Limb (tissue), 2 donors: ENCODE measurements around the gene DCUN1D1.
"Not testable (repeated sequence)": the region's sequence is repeated elsewhere in the genome, so short reads cannot be mapped to it uniquely, and the experiment has no call there.

ENCODE experiments used
- DNase-seq, 2 donors: peaks; one replicate each; pipeline ENCODE4 v3.0.0-alpha.2; 2016; ENCODE audit errors: extremely low spot score in 2 of 2

Gene DCUN1D1

DNA sequence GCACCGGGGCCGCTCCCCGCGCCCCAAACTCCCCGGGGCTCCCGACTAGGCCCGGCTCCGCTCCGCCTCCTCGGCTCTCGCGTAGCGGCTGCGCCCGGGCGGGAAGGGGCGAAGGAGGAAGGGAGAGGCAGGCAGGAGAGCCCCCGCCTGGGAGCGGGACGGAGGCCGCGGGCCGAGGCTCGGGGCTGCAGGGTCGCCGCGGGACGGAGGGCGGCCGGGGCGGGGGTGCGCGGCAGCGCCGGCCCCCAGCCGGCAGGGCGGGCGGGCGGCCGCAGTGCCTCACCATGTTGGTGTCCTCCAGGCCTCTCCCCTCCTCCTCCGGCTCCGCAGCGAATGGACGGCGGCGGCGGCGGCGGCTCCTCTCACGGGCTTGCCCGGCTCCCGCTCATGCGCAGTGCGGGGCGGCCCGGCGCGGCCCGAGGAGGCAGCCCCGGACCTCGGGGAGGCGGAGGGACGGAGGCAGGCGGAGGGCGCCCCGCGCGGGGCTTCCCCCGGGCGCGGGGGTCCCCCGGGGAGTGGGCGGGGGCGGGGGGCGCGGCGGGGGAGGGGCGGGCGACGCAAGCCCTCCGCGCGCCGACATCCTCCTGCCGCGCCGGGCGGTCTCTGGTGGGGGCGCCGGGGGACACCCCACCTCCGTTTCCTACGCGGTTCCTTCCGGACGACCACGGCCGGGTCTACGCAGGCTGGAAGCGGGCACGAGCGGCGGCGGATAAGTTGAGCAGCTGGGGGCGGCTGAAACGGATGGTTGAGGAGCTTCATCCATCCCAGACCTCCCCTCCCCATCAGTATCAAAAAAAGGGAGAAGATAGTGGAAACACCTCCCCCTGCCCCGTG lies at the start of gene DCUN1D1:
DCUN1D1 (minus strand) TSS at position 335 of the 834 bp plus-strand sequence; CDS start at position 286, 49 bp downstream.
- peak; percentile 86 to 94 for DNase-seq

DNA sequence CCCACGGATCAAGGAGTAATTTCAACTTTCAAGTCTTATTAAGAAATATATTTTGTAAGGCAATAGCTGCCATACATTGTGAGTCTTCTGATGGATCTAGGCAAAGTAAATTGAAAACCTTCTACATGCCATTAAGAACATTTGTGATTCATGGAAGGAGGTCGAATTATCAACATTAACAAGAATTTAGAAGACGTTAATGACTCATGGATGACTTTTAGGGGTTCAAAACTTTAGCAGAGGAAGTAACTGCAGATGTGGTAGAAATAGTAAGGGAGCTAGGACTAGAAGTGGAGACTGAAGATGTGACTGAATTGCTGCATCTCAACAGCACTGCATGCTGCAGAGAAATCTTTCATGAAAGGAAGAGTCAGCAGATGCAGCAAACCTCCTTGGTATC lies 48.1 kb upstream of the DCUN1D1 start:
- DNase-seq: no peak

DNA sequence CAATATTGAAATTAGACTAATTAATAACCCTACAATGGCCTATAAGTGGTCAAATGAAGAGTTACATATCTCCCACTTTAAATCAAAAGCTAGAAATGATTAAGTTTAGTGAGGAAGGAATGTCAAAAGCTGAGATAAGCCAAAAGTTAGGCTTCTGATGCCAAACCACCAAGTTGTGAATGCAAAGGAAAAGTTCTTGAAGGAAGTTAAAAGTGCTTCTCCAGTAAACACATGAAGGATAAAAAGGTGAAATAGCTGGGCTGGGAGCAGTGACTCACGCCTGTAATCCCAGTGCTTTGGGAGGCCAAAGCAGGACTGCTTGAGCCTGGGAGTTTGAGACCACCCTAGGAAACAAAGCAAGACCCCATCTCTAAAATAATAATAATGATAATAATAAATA lies 46.9 kb upstream of the DCUN1D1 start:
- no peak for DNase-seq

DNA sequence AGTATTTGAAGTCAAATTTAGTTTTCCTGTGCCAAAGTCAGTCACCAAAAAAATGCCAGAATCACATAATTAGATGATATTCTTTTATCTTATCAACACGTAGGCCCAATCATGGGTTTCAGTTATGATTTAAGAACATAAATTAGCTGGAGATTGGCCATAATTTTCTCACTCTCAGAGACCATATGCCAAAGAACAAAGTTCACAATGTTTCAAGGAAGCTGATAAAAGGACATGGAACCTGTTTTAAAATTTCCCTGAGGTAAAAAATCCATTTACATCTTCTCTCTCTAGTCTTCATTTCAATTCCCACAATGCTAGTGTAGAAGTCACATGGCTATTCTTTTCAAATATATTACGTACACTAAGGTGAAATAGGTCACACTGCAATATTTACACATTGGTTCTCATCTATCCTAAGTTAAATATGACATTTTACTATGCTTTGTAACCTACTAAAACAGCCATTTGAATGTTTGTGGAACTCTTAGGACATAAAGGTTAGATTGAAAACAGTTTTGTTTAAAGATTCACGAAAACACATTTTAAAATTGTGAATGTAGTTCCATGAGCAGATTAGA lies 42.7 kb upstream of the DCUN1D1 start:
- no peak for DNase-seq

DNA sequence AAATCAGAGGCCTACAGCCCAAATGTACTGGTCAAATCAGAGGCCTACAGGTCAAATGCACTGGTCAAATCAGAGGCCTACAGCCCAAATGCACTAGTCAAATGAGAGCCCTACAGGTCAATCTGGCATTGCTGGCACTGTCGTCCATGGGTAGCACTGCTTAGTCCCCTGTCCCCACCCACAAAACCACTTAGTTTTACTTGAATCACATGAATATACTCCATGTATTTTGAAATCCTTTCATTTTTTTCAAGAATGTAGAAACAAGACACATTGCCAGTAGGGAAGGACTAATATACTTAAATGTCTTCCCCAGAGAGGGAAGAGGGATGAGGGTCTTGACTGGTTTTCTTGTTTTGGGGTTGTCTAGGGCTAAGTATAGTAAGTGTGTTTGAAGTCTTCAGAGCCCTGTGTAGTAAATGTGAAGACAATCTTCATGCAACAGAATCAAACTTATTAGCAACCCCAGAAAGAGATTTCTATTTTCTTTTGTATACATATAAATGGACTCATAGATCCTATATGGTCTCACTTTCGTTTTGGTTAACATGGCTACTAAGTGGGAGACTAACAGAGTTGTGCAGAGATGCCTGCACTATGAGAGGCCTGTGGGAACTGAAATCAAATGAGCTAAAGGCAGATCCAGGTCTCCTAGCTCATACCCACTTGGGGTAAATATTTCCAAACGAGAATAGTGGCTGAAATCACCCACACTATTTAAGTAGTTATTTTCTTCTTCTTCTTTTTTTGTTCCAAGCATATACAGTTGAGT lies 38.3 kb upstream of the DCUN1D1 start:
- no peak for DNase-seq

DNA sequence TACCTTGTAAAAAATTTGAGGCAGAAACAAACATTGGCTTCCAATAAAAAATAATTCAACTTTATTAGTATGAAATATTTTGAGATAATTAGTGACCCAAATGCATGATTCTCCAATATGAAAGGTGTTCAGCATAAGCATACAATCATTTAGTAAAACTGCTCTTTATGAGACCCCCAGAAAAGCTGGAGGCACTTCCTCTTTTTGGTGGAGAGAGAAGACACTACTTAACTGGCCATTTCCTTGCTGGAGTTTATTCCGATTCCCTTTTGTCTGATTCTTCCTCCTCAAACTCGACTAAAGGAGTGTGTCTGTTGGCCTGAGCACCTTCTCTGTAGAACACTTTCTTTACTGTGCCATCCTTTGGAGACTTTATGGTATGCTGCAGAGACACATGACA lies 34.8 kb upstream of the DCUN1D1 start:
- no peak for DNase-seq

DNA sequence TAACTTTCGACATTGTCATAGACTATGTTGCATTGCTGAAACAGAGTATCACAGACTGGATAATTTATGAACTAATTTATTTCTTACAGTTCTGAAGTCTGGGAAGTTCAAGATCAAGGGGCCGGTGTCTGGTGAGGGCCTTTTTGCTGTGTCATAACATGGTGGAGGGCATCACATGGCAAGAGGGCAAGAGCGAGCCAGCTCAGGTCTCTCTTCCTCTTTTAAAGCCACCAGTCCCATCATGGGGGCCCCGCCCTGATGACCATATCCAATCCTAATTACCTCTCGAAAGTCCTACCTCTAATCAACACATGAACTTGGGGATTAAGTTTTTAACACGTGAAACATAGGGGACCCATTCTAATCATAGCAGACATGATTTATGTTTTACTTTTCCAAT lies 33.5 kb upstream of the DCUN1D1 start:
- no peak for DNase-seq

DNA sequence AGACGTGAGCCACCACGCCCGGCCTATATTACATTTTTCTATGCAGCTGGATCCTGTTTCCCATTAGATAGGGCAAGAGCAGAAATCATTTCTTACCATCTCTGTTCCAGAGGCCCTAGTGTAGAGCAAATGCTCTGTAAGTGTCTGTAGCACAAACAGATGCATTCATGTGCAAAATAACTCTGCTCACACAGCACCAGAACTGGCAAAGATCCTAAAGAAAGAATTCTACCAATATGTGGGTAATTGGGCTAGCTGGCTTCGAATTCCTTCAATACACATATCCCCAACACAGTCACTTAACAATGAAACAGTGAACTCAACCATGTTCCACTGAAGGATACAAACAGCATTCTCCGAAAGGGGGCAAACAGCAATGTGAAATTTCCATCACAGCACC lies 32.7 kb upstream of the DCUN1D1 start:
- DNase-seq: no peak

DNA sequence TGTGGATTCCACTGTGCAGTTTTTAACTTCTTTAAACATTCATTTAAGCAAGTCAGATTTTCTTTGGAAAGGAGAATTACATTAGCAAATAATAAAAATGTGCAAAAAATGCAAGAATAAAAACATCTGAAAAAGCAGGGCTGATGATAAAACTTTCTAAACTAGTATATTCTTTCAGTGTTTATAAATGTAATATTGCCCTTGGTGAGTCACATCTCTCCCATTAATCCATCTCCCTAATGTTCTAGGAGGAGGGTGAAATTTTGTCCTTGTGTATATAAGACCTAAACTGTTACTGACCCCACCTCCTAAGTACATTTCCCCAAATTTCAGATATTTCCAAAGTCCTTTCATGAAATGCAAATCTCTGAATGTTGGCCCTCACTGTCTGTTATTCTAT lies 28.5 kb upstream of the DCUN1D1 start:
- DNase-seq: no peak

DNA sequence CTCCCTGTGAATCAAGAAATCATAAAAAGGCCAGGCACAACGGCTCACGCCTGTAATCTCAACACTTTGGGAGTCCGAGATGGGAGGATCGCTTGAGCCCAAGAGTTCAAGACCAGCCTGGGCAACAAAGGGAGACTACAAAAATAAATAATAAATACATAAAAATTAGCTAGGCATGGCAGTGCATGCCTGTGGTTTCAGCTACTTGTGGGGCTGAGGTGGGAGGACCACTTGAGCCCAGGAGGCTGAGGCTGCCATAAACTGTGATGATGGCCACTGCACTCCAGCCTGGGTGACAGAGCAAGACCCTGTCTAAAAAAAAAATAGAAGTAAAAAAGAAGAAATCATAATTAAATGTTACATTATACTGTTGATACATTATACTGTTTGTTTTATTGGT lies 28.0 kb upstream of the DCUN1D1 start:
- no peak for DNase-seq

DNA sequence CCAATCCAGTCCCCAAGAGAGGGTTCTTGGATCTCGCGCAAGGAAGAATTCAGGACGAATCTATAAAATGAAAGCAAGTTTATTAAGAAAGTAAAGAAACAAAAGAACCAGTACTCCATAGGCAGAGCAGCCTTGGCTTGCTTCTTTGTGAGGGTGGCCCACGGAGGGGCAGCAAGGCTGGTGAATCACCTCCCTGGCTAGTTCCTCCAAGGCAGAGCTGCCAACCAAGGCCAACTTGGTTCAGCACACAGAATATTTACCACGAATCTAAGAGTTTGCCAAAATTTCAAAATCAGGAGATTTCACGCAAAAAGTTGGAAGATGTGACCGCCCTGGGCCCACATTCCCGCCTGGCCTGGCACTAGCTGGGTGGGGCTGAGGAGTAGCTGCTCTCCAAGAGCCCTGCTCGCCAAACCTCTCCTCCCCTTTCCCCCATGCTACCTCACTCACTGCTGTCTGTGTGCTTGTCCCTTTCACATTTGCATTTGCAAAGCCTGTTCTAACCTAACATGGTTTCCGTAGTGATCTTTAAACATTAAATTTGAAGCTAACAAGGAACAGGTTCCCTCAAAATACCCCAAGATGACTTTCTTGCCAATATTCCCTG lies 26.2 kb upstream of the DCUN1D1 start:
- no peak for DNase-seq

DNA sequence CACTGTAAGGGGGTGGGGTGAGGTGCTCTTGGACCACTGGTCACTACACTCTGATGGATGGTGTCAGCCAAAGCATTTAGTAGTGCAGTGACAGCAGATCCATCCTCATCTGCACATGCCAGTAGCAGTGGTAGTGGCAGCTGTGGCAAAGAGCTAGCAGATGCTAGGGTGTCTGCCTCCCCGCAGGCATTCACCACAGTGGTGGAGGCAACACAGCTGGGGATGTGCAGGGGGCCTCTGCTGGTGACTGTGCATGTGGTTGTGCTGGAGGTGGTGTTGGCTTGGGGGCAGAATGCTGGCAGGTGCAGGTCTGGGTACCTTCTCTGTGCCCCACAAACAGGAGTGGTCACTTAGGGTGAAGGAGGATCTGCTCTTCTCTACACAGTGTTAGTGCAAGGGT lies 19.4 kb upstream of the DCUN1D1 start:
- DNase-seq: no peak

DNA sequence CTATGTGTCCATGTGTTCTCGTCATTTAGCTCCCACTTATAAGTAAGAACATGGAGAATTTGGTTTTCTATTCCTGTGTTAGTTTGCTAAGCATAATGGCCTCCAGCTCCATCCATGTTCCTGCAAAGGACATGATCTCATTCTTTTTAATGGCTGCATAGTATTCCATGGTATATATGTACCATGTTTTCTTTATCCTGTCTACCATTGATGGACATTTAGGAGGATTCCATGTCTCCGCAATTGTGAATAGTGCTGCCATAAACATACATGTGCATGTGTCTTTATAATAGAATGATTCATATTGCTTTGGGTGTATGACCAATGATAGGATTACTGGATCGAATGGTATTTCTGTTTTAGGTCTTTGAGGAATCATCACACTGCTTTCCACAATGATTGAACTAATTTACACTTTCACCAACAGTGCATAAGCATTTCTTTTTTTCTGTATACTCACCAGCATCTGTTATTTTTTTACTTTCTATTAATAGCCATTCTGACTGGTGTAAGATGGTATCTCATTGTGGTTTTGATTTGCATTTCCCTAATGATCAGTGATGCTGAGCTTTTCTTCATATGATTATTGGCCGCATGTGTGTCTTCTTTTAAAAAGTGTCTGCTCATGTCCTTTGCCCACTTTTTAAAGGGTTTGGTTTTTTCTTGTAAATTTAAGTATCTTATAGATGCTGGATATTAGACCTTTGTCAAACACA lies 13.3 kb upstream of the DCUN1D1 start:
- not testable (repeated sequence) for DNase-seq

DNA sequence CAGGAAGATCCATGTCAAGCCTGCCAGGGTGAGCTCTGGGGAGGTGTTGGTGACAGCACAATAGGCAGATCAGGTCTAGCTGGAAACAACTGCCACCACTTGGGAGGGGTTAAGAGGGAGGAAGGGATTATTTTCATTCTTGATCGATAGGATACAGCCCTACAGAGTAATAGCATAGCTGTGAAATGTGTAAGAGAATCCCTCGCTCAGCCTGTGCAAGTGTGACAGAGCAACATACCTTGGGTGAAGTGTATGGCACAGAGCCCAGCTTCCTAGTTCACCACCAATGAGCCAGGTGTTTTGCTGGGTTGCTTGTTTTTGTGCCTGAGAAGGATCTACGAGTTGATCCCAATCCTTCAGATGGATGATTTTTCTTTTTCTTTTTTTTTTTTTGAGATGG lies 9.2 kb upstream of the DCUN1D1 start:
- no peak for DNase-seq

DNA sequence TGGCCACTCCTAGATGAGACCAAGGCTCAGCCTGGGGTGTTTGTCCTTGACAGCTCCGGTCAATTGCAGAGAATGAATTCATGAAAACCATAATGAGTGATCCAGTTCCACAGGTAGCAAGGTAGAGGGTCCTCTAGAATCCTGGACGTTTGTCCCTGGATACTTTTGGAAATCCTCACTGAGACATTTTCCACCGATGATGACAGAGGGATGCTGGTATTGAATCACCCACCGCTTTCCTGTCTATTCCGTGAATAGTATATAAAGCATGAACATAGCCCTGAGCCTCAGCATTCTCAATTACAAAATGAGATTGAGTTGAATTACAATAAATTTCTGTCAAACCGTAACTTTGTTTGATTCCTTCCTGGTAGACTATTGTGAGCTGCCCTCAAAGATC lies 5.7 kb upstream of the DCUN1D1 start:
- no peak for DNase-seq

DNA sequence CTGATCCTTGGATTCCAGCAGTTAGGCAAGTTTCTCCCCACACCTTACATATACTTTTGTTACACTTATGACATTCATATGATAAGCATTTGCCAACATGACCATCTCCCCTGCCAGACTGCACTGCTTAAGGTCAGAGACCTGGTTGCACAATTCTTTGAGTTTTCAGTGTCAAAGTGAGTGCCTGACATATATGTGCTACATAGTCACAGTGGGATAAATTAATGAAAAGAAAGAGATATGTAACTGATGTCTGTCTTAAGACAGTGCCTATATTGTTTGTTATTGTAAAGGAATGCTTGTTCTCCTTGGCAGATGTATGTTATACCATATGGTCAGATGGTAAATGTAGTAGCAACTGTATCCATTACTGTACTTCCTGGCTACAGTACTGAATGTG lies 3.5 kb upstream of the DCUN1D1 start:
- no peak for DNase-seq

DNA sequence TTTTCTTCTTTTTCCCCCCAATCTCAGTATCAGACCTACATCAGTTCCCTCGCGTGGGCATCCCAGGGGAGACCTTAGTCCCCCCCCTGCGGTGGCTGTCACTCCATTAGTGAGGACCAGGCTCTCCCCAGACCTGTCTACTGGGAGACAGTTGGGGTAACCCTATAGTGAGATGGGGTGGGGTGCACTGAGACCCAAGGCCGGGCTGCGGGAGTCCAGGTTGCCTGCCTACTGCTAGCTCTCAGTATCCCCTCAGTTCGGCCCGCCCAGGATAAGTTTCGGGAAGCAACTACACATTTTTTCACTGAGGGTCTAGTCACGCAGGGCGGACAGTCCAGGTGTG lies 671 bp upstream of the DCUN1D1 start:
- no peak for DNase-seq

DNA sequence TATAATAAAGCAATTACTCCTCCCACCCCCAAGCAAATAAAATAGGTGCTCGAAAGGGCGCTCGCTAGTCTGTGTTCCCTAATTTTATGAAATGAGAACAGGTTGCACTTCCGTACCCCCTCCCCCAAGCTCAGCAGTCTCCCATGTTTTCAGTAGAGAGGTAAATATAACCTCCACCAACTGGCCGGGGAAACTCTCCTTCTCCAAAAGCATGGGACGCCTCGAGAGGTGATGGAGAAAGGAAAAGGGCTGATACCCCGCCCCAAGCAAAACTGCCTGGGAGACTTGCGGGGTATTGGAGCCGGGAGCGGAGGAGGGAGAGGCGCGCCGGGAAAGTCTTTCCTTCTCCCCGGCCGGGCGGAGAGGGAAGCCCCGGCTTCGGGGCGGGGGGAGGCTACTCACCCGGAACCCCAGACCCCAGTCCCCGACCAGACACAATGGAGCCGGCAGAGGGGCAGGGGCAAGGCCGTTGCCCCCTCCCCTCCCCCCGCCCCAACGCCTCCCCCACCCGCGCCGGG lies 605 bp downstream of the DCUN1D1 start:
- DNase-seq: peak in 1 of 2 donors; percentile 21

DNA sequence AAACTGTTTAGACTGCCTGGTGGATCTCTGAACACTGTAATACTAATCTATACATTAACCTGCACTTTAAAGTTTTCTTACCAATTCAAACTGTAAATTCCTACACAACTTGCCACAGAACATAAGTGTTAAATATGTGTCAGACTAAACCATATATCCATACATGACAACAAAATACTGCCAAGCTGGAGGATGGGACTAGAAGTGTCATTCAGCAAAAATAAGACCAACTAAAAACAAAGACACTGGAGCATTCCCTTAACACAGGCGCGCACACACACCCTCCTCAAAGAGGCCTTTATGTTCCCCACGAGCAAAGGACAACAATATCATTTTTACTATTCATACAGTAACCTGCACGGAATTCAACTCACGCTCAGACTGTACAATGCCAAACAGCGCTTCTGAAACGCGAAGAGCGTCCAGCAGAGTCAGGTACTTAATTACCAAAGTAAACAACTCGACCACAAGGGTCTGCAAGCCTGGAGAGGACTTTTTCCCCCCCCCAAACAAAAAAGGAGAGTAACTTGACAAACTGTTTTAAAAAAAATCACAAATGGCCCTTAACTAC lies 1.1 kb downstream of the DCUN1D1 start:
- DNase-seq: no peak

DNA sequence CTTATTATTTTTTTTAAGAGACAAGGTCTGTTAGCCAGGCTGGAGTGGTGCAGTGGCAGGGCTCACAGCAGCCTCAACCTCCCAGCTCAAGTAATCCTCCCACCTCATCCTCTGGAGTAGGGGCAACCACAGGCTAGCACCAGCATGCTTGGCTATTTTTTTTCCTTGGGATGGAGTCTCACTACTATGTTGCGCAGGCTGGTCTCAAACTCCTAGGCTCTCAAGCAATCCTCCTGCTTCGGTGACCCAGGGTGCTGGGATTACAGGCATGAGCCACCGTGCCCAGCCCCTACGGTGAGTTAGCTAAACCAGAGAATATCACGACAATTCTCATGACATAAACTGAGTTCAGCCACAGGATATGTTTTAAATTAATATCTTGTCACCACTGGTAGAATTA lies 2.0 kb downstream of the DCUN1D1 start:
- no peak for DNase-seq

DNA sequence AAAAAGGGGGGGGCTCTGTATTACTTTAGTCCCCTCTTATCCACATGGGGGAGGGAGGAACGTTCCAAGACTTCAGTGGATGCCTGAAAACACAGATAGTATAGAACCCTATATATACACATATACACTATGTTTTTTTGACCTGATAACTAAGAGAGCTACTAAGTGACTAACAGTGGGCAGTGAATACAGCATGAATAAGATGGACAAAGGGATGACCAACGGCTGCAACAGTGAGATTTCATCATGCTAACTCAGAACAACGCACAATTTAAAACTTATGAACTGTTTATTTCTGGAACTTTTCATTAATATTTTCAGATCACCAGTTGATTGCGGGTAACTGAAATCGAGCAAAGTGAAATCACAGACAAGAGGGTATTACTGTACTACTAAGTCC lies 7.3 kb downstream of the DCUN1D1 start:
- no peak for DNase-seq
